Ectodermal cell (in vitro differentiated cells): ENCODE results near the gene MT1HL1. TPM values are rescaled to one million over a fixed set of nuclear protein-coding genes. Genes with fewer than 3 reads are reported as not detected.

ENCODE experiments used
- H3K27ac ChIP-seq: 2 replicates; pipeline ENCODE4 v1.7.0; 2013; ENCODE audit warnings: mild to moderate bottlenecking, low read depth, low read length; ENCODE audit not compliant: insufficient read depth, poor library complexity, severe bottlenecking
- H3K27me3 ChIP-seq: 2 replicates; pipeline ENCODE4 v1.7.0; 2013; ENCODE audit warnings: mild to moderate bottlenecking, low read length; ENCODE audit not compliant: insufficient read depth, control insufficient read depth, poor library complexity, severe bottlenecking
- H3K36me3 ChIP-seq: one replicate; pipeline ENCODE4 v1.7.0; 2013; ENCODE audit warnings: low read length; ENCODE audit not compliant: control insufficient read depth, insufficient read depth
- H3K4me1 ChIP-seq: one replicate; pipeline ENCODE4 v1.7.0; 2013; ENCODE audit warnings: low read length; ENCODE audit not compliant: control insufficient read depth, insufficient read depth
- H3K4me3 ChIP-seq: 2 replicates; pipeline ENCODE4 v1.7.0; 2013; ENCODE audit warnings: low read depth, low read length, control low read depth; ENCODE audit not compliant: insufficient read depth
- H3K9me3 ChIP-seq: 2 replicates; pipeline ENCODE4 v1.7.0; 2013; ENCODE audit warnings: mild to moderate bottlenecking, low read length, moderate library complexity; ENCODE audit not compliant: control insufficient read depth
- WGBS, 2 experiments: methylation state at CpG; one replicate each; pipeline ENCODE4 v1.1.7; 2013; ENCODE audit warnings: missing lambda C conversion rate in 2 of 2; 5-methylcytosine and 5-hydroxymethylcytosine counted together
- polyA plus RNA-seq, 4 experiments: library from polyadenylated mRNA; stranded (reverse); fragments of 50-300 nt; gene quantifications; one replicate each; pipeline ENCODE4 v1.2.3, GENCODE V29; 2013

MT1HL1 gene
- polyA plus RNA-seq (2013, experiment 1 of 4) = not detected
- polyA plus RNA-seq (2013, experiment 2 of 4) = not detected
- polyA plus RNA-seq (2013, experiment 3 of 4) = not detected
- not detected for polyA plus RNA-seq (2013, experiment 4 of 4)

GRCh38 chr1:237004116-237004515 lies at the start of gene MT1HL1:
TSS of gene MT1HL1 (minus strand) at chr1:237004441. CDS start at chr1:237004372, 69 bp downstream.
- Histone ChIP-seq H3K4me3 (no peak within 1 kb of the TSS), H3K9me3 (no peaks in the 10 kb centered on the region), H3K4me1 (no peaks in the 10 kb centered on the region), H3K27me3 (no peaks in the 10 kb centered on the region), H3K36me3 (no peaks in the 10 kb centered on the region), H3K27ac (no peak within 1 kb of the TSS)
- WGBS, 2 experiments = 94 to 97% methylated on average over 18 of the region's 18 CpGs

DNA sequence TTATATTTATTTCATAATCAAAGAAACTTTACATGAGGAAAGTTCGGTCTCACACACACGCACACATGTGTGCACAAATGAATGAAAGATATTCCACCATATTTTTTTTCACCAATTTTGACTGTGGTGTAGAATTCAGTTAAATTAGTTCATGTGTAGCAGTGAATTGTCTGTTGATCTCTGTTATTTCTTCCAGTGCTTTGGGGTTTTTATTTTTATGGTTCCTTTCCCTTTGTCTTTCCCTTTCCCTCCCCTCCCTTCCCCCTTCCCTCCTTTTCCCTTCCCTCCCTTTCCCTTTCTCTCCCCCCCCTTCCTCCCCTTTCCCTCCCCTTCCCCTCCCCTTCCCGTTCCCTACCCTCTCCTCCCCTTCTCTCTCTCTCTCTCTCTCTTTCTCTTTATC lies 46.7 kb upstream of the MT1HL1 start:
- Histone ChIP-seq H3K4me3 (no peak overlapping the region), H3K27ac (no peak overlapping the region), H3K27me3 (peaks cover 7% of the 10 kb centered on the region), H3K36me3 (no peaks in the 10 kb centered on the region), H3K9me3 (no peaks in the 10 kb centered on the region), H3K4me1 (no peaks in the 10 kb centered on the region)
- 80 to 92% methylated on average over 2 to 3 of the region's 3 CpGs for WGBS, 2 experiments

DNA sequence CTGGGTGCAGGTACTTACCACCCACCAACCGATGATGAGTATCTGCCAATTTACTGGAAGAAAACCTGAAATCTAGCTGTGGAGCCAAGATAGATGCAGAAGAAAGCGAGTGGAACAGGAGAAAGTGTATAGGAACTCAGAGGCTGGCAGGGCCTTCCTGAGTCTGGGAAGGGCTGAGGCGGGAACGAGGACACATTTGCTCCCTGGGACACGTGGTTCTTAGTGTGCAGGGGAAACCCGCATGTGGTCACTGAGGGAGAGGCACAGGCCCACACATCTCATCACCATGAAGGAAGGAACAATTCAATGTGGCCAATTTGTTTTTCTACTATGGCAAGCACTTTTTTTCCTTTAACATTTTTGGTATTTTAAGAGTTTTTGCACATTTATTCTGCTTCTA lies 45.9 kb upstream of the MT1HL1 start:
- H3K9me3 ChIP-seq = no peaks in the 10 kb centered on the region
- no peak overlapping the region for H3K27ac ChIP-seq
- H3K36me3 ChIP-seq = no peaks in the 10 kb centered on the region
- H3K4me3 ChIP-seq = no peak overlapping the region
- no peaks in the 10 kb centered on the region for H3K4me1 ChIP-seq
- peaks cover 11% of the 10 kb centered on the region for H3K27me3 ChIP-seq
- WGBS, 2 experiments = 90 to 96% methylated on average over 6 of the region's 6 CpGs

DNA sequence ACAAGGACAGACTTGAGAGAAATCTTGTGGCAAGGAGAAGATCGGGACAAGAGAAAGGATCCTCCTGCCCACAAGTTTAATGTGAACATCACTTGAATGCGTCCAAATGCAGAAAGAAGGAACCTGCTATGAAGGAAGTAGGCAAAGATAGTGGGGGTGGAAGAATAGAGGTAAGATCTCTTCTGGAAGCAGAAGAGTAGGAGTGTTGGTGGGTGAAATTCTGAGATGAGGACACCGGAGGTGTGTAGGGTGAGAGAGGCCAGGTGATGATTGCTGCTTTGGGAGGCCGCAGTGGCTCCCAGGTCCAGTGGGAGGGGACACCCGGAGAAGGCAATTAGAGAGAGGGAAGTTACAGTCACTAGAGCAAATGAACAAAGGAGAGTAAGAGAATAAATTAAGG lies 44.6 kb upstream of the MT1HL1 start:
- no peak overlapping the region for H3K4me3 ChIP-seq
- H3K27ac ChIP-seq = no peak overlapping the region
- no peaks in the 10 kb centered on the region for H3K9me3 ChIP-seq
- WGBS, 2 experiments = 93 to 96% methylated on average over 5 of the region's 5 CpGs
- H3K36me3 ChIP-seq = no peaks in the 10 kb centered on the region
- peaks cover 25% of the 10 kb centered on the region for H3K27me3 ChIP-seq
- H3K4me1 ChIP-seq = no peaks in the 10 kb centered on the region

GRCh38 chr1:237045278-237046016 lies 41.2 kb upstream of the MT1HL1 start:
- peaks cover 57% of the 10 kb centered on the region for H3K27me3 ChIP-seq
- WGBS, 2 experiments = 6 to 9% methylated on average over 1 of the region's 3 CpGs

GRCh38 chr1:237043846-237044636 lies 39.8 kb upstream of the MT1HL1 start:
- no peak overlapping the region for H3K4me3 ChIP-seq
- peaks cover 60% of the 10 kb centered on the region for H3K27me3 ChIP-seq
- no peaks in the 10 kb centered on the region for H3K36me3 ChIP-seq
- H3K9me3 ChIP-seq = no peaks in the 10 kb centered on the region
- no peak overlapping the region for H3K27ac ChIP-seq
- WGBS, 2 experiments = 10 to 14% methylated on average over 13 to 14 of the region's 14 CpGs
- peaks cover 12% of the 10 kb centered on the region for H3K4me1 ChIP-seq

More at GRCh38 chr1:237045278-237046016, 41.2 kb upstream of the MT1HL1 start:
- Histone ChIP-seq H3K4me1 (peaks cover 12% of the 10 kb centered on the region), H3K36me3 (no peaks in the 10 kb centered on the region), H3K27ac (no peak overlapping the region), H3K4me3 (no peak overlapping the region), H3K9me3 (no peaks in the 10 kb centered on the region)

GRCh38 chr1:237042892-237043576 lies 38.8 kb upstream of the MT1HL1 start:
- 1% methylated on average over 55 of the region's 55 CpGs for WGBS, 2 experiments
- H3K36me3 ChIP-seq = no peaks in the 10 kb centered on the region
- peaks cover 12% of the 10 kb centered on the region for H3K4me1 ChIP-seq
- no peaks in the 10 kb centered on the region for H3K9me3 ChIP-seq
- peak overlapping the region; percentile 46 for H3K4me3 ChIP-seq
- H3K27me3 ChIP-seq = peaks cover 60% of the 10 kb centered on the region
- no peak overlapping the region for H3K27ac ChIP-seq

DNA sequence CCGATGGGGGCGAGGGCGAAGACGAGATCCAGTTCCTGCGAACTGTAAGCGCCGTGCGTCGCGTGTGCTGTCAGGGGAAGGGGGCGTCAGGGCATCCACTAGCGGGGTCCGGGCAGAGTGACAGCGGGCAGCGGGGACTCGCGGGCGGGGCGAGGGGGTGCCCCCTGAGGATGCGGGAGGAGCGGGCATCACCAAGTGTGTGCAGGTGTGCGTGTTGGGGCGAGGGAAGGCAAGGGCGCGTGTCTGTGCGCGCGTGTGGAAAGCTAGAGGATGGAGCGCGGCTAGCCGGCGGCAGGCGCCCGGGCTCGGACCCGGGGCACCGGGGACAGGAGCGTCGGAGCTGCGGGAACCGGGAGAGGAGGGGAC lies 38.3 kb upstream of the MT1HL1 start:
- peaks cover 12% of the 10 kb centered on the region for H3K4me1 ChIP-seq
- H3K9me3 ChIP-seq = no peaks in the 10 kb centered on the region
- H3K36me3 ChIP-seq = no peaks in the 10 kb centered on the region
- H3K27me3 ChIP-seq = peaks cover 60% of the 10 kb centered on the region
- H3K27ac ChIP-seq = no peak overlapping the region
- 1% methylated on average over 41 of the region's 41 CpGs for WGBS, 2 experiments
- H3K4me3 ChIP-seq = peak overlapping the region; percentile 46

DNA sequence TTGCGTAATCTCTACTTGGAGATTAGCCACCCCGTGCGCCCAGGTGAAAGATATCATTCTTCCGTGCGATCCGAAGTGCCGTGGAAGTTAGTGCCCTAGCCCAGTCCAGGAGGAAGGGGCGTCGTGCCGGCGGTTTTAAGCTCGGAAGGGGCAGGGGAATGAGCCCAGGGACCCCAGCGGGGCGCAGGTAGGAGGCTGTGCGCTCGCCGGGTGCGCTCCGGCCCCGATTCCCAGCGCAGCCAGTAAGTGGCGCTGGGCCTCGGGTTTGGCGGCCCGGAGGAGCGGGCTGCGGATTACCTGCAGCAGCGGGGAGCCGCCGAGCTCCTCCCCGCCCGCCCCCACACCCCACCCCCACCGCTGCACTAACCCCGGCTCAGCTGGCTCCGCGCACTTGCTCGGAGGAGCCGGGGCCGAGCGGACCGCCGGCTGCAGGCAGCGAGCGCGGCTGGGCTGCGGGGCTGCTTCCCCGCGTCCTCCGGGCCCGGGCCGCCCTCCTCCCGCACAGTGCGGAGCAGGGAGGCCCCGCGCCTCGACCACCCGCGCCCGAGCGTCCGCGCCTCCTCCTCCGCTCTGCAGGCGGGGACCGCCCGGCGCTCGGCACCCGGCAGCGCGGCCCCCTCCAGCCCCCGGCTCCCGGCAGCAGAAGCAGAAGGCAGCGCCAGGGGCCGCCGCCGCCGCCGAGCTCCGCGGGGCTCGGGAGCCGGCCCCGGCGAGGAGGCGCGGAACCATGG lies 37.7 kb upstream of the MT1HL1 start, which contains the start of gene RYR2:
Gene RYR2 (plus strand): TSS at position 390 of the 731 bp plus-strand sequence. CDS start 338 bp downstream, at position 728.
- H3K27me3 ChIP-seq = peaks cover 60% of the 10 kb centered on the region
- 2% methylated on average over 81 to 87 of the region's 87 CpGs for WGBS, 2 experiments
- H3K27ac ChIP-seq = no peak within 1 kb of the TSS
- peak within 1 kb of the TSS; percentile 46 for H3K4me3 ChIP-seq
- H3K36me3 ChIP-seq = no peaks in the 10 kb centered on the region
- no peaks in the 10 kb centered on the region for H3K9me3 ChIP-seq
- H3K4me1 ChIP-seq = peaks cover 12% of the 10 kb centered on the region
